Ovary (tissue), 9 donors: ENCODE measurements around the gene CEACAM4. TPM values are rescaled to one million over a fixed set of nuclear protein-coding genes. Genes with fewer than 3 reads are reported as not detected.

Experiments
- DNase-seq, 5 donors: peaks; one replicate each; pipeline ENCODE4 v3.0.0-alpha.2; 2019 to 2020
- H3K27ac ChIP-seq, 2 donors: fragments of 200-600 bp; one replicate each; pipeline versions ENCODE4 v1.5.1 to v1.8.0; 2019 to 2022
- H3K27me3 ChIP-seq: fragments of 200-600 bp; one replicate; pipeline ENCODE4 v1.8.0; 2022
- H3K36me3 ChIP-seq: fragments of 200-600 bp; sonication (generic); one replicate; pipeline ENCODE4 v1.5.1; 2019
- H3K4me1 ChIP-seq: one replicate; pipeline ENCODE4 v1.8.1; 2013; ENCODE audit warnings: mild to moderate bottlenecking, moderate library complexity; ENCODE audit not compliant: insufficient read depth
- H3K4me3 ChIP-seq: fragments of 200-600 bp; sonication (generic); one replicate; pipeline ENCODE4 v1.5.1; 2017
- H3K9me3 ChIP-seq, 2 donors: fragments of 200-600 bp in 1 of 2; sonication (generic) in 1 of 2; one replicate each; pipeline versions ENCODE4 v1.5.1 to v1.8.1; 2013 to 2019; ENCODE audit warnings: mild to moderate bottlenecking in 1 of 2, moderate library complexity in 1 of 2
- EP300 ChIP-seq: sonication (generic); formaldehyde crosslinking; IDR thresholded peaks from one replicate; pipeline ENCODE4 v1.6.1; 2017; ENCODE audit warnings: antibody characterized with exemption
- POLR2A ChIP-seq: fragments of 450-650 bp; IDR thresholded peaks from one replicate; pipeline ENCODE4 v1.6.1; 2017; ENCODE audit warnings: antibody characterized with exemption, mild to moderate bottlenecking, moderate library complexity
- WGBS, 3 donors: extraction: QIAGEN DNeasy Blood & Tissue Kit in 1 of 3; methylation state at CpG; one replicate each; pipeline versions ENCODE4 v1.1.5 to v1.1.7; 2013 to 2017; 5-methylcytosine and 5-hydroxymethylcytosine counted together
- intact Hi-C, 4 donors: fragments of 100-400 bp; cut with DNase I; formaldehyde crosslinking; loops; one replicate each; pipeline versions ENCODE4 v1.11.0 to v1.15.1; 2022 to 2023
- polyA plus RNA-seq, 2 donors: library from polyadenylated mRNA; stranded (reverse); fragments of 200-250 nt in 1 of 2; fragments of 350-450 nt in 1 of 2; fragmentation: Illumina TruSeq in 1 of 2; extraction: RNeasy Lipid Tissue Mini Kit (QIAGEN cat#74804) in 1 of 2; gene quantifications; one replicate each; pipeline ENCODE4 v1.2.3, GENCODE V29; 2013 to 2014
- total RNA-seq, 7 donors: library from RNA; depleted of rRNA in 2 of 7; stranded (reverse); fragments of >200 nt in 2 of 7; fragmentation: NEBNext Ultra II Directional in 3 of 7; extraction: Animal tissue kit (Norgen Biotek cat#: 25700) in 3 of 7; gene quantifications; one replicate each; pipeline versions ENCODE4 v1.1.0 to v1.2.4, GENCODE V29; 2016 to 2023
- TF ChIP-seq, protein P1 (sequence below), 3 donors: fragments of 450-650 bp in 2 of 3; fragments of 200-600 bp in 1 of 3; IDR thresholded peaks; one replicate each; pipeline versions ENCODE4 v1.5.1 to v1.8.0; 2016 to 2022; ENCODE audit warnings: antibody characterized with exemption in 3 of 3, mild to moderate bottlenecking in 1 of 3
- donor health status: DM: no; HTN: no; CAD: no; lungs with moderate emphysema.
- donor health status: DM: no; HTN: no; CAD: no.
- donor health status: Bipolar disorder and iron deficiency.
- donor health status: DM: yes; HTN: yes; CAD: no.
- donor health status: DM: no; HTN: no; CAD: no.
- donor health status: DM: yes; HTN: yes; CAD: no.

The CEACAM4 gene
- total and polyA plus RNA-seq, 9 donors: 0.18 to 0.74 (median 0.32) TPM; not detected in 4

DNA sequence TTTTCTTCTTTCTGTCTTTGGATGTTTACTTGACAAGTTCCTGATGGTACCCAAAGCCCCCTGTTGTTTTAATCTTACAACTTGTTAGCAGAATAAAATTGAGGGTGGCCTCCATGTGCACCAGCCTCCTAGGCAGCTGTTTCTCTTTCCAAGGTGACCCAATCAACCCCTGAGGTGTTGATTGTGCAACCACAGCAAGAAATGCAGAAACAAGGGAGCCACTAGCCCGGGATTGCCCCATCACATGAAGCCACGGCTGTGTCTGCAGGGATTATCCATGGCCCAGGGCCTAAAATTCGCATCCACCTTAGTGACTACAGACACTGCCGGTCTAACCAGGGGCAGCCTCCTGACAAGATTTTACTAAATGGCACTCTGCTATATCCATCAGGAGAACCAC, 14.4 kb downstream of the CEACAM4 start:
- WGBS, 3 donors: 62 to 70% (median 67%) methylated on average over 4 of the region's 4 CpGs

DNA sequence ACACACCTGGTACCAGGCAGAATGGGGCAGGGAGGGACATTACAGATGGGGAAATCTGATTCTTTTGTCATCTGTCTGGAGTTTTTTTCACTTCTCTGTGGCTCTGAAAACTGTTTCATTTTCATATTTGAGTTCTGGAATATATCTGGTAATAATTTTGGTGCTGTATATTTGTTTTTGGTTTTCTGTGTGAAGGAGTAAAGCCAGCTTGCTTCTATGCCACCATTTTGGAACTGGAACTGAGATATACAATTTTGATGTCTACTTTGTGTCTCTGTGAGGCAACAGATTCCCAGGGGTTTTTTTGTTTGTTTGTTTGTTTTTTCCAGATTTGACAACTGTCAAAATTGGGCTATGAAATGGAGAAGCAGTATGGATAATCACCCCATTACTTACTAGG, 16.1 kb downstream of the CEACAM4 start:
- intact Hi-C loops: no loop called here
- H3K9me3 ChIP-seq: no peaks in the 10 kb centered on the region
- TF ChIP-seq, protein P1, sequence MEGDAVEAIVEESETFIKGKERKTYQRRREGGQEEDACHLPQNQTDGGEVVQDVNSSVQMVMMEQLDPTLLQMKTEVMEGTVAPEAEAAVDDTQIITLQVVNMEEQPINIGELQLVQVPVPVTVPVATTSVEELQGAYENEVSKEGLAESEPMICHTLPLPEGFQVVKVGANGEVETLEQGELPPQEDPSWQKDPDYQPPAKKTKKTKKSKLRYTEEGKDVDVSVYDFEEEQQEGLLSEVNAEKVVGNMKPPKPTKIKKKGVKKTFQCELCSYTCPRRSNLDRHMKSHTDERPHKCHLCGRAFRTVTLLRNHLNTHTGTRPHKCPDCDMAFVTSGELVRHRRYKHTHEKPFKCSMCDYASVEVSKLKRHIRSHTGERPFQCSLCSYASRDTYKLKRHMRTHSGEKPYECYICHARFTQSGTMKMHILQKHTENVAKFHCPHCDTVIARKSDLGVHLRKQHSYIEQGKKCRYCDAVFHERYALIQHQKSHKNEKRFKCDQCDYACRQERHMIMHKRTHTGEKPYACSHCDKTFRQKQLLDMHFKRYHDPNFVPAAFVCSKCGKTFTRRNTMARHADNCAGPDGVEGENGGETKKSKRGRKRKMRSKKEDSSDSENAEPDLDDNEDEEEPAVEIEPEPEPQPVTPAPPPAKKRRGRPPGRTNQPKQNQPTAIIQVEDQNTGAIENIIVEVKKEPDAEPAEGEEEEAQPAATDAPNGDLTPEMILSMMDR (IDR thresholded peaks at IDR 0.05): no peak
- TF ChIP-seq EP300 (no peak), POLR2A (no peak)

More for the DNA sequence above, 14.4 kb downstream of the CEACAM4 start:
- no peak overlapping the region for H3K4me3 ChIP-seq
- no peaks in the 10 kb centered on the region for H3K36me3 ChIP-seq
- intact Hi-C loops: no loop called here
- TF ChIP-seq POLR2A (no peak), EP300 (no peak)
- TF ChIP-seq, protein P1 (IDR thresholded peaks at IDR 0.05): no peak
- no peaks in the 10 kb centered on the region for H3K4me1 ChIP-seq
- H3K27me3 ChIP-seq: no peaks in the 10 kb centered on the region
- no peak overlapping the region for H3K27ac ChIP-seq
- DNase-seq: no peak
- H3K9me3 ChIP-seq: no peaks in the 10 kb centered on the region

DNA sequence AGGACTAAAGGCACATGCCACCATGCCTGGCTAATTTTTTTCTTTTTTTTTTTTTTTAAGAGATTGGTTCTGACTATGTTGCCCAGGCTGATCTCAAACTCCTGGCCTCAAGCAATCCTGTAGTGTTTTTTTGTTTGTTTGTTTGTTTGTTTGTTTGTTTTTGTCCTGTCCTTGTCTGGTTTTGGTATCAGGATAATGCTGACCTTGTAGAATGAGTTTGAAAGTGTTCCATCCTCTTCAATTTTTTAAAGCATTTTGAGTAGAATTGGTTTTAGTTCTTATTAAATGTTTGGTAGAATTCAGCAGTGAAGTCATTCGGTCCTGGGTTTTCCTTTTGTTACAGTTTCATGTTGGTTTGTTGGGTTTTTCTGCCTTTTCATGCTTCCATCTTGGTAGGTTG, 19.2 kb downstream of the CEACAM4 start:
- WGBS, 3 donors: 55 to 74% (median 73%) methylated on average over 1 of the region's 1 CpG

More for the DNA sequence above, 16.1 kb downstream of the CEACAM4 start:
- no peak for DNase-seq
- H3K27ac ChIP-seq: no peak overlapping the region
- H3K4me1 ChIP-seq: no peaks in the 10 kb centered on the region
- no peak overlapping the region for H3K4me3 ChIP-seq
- H3K36me3 ChIP-seq: no peaks in the 10 kb centered on the region
- H3K27me3 ChIP-seq: no peaks in the 10 kb centered on the region

DNA sequence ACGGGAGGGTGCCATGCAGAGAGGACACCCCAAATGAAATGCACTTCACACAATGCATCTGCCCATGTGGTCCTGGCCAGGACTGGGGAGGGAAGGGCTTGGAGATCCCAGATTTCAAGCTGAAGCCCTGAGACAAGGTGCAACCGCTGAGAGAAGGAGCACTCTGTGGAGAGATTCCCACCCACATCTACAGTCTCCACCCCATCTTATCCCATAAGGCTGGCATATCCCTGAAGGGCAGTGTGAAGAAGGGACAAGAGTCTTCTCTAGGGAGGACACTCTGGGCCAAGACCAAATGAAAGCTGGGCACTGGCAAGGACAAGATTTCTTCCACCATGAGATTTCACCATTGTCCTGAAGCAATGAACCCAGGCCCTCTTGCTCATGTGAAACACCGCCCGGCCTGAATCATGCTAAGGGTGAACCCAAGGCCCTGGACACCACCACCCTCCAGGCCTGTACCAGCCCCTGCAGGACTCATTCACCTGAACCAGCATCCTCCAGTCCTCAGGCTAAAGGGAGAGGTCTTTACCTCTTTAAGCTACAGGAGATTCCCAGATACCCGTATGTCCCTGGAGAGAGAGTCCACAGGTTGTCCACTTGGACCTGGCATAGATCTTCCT, 20.5 kb downstream of the CEACAM4 start:
- Histone ChIP-seq H3K4me1 (no peaks in the 10 kb centered on the region), H3K4me3 (no peak overlapping the region), H3K27me3 (no peaks in the 10 kb centered on the region), H3K36me3 (no peaks in the 10 kb centered on the region), H3K27ac (no peak overlapping the region), H3K9me3 (no peaks in the 10 kb centered on the region)
- intact Hi-C loops: no loop called here
- 63 to 75% (median 75%) methylated on average over 5 of the region's 5 CpGs for WGBS, 3 donors
- no peak for DNase-seq
- TF ChIP-seq POLR2A: no peak
- TF ChIP-seq, protein P1 (IDR thresholded peaks at IDR 0.05): no peak
- no peak for TF ChIP-seq EP300

More for the DNA sequence above, 19.2 kb downstream of the CEACAM4 start:
- no peak for DNase-seq
- Histone ChIP-seq H3K27me3 (no peaks in the 10 kb centered on the region), H3K4me1 (no peaks in the 10 kb centered on the region), H3K4me3 (no peak overlapping the region), H3K9me3 (no peaks in the 10 kb centered on the region), H3K27ac (no peak overlapping the region), H3K36me3 (no peaks in the 10 kb centered on the region)
- intact Hi-C loops: no loop called here
- TF ChIP-seq, protein P1 (IDR thresholded peaks at IDR 0.05): no peak
- TF ChIP-seq POLR2A (no peak), EP300 (no peak)
